ENCODE measurements around the gene REST.
"Not testable (repeated sequence)": the region's sequence is repeated elsewhere in the genome, so short reads cannot be mapped to it uniquely, and the experiment has no call there.

REST gene

GRCh38 chr4:56909086-56909894 lies 1.6 kb downstream of the REST start:
- DNase-seq = peak; percentile 60

DNA sequence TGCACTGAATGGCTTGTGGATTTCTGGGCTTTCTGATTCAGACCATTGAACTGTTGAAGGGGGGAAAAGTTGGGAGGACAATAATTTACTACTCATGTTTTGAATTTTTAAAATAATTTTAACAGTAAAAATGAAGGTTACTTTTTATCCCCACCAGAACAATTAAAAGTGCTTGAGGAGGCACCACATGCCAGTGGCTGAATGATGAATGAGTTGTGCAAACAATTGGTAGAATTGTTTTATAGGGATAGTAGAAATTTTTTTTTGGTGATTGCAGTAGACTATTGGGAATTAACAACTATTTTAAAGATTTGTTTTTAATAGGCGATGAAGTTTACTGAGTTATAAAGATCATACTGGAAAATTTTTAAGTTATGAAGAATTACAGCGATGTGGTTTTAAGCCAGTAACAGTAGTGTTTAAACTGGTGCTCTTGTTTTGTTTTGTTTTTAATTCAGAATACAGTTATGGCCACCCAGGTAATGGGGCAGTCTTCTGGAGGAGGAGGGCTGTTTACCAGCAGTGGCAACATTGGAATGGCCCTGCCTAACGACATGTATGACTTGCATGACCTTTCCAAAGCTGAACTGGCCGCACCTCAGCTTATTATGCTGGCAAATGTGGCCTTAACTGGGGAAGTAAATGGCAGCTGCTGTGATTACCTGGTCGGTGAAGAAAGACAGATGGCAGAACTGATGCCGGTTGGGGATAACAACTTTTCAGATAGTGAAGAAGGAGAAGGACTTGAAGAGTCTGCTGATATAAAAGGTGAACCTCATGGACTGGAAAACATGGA lies 2.7 kb downstream of the REST start:
- no peak for DNase-seq

DNA sequence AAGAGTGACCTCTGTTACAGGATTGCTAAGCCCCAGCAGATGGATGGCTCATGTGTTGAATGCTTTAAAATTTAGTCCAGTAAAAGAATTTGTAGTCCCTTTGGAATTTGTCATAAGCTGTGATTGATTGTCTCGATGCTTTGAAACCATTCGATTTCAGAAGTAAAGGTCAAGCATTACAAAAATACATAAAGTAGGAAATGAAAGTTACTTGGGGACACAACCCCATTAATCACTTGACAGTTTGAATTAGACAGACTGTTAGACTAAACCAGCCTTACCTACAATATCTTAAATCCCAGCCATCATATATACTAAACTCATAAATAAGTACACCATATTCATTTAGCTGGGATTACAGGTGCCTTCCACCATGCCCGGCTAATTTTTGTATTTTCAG lies 6.6 kb downstream of the REST start:
- DNase-seq = no peak

GRCh38 chr4:56914977-56915376 lies 7.3 kb downstream of the REST start:
- not testable (repeated sequence) for DNase-seq

- DNase-seq = no peak
Observed at GRCh38 chr4:56927196-56927595, 19.5 kb downstream of the REST start.

GRCh38 chr4:56930638-56931037 lies 22.9 kb downstream of the REST start:
- no peak for DNase-seq

GRCh38 chr4:56931924-56932323 lies 24.2 kb downstream of the REST start:
- no peak for DNase-seq

- DNase-seq = peak; percentile 94
Observed at GRCh38 chr4:56937262-56937661, 29.6 kb downstream of the REST start.

DNA sequence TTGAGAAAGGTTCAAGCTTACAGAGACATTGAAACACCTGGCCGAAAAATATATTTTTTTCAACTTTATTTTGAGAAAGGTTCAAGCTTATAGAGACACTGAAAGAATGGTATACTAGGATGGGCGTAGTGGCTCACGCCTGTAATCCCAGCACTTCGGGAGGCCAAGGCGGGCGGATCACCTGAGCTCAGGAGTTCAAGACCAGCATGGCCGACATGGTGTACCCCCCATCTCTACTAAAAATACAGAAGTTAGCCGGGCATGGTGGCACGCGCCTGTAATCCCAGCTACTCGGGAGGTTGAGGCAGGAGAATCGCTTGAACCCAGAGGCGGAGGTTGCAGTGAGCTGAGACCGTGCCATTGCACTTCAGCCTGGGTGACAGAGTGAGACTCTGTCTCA lies 32.1 kb downstream of the REST start:
- not testable (repeated sequence) for DNase-seq

- DNase-seq = no peak
Observed at GRCh38 chr4:56940403-56940802, 32.7 kb downstream of the REST start.

DNA sequence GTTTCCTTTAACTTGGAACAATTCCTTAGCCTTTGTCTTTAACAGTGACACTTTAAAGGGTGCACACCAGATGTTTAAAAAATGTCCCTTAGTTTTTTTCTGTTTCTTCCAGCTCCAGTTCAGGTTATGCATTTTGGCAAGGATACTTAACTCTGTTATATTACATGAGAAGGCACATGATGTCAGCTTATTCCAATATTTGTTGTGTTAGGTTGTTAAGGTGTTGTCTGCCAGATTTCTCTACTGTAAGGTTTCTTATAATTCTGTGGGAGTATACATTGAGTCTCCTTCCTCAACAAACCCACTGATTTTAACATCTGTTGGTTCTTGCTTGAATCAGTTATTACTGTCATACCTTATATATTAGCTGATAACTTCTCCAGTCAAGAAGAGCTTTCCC lies 33.3 kb downstream of the REST start:
- no peak for DNase-seq

DNA sequence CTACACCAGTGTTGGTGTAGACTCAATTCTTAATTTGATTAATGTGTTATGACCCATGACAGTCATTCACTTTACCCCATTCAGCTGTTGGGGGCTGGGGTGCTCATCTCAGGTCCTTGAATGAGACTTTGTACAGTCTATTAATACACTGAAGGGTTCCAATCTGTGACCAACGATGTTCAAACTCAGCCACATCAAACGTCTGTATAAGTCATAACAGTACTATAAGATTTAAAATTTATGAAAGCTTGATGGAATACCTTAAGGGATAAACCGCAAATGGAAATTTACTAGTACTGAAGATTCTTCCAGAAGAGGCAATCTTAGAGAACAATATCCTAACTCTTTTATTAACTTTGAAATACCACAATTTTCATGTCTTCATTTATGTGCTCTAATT lies 33.7 kb downstream of the REST start:
- no peak for DNase-seq

- no peak for DNase-seq
Observed at GRCh38 chr4:56953680-56954520, 46.2 kb downstream of the REST start.

DNA sequence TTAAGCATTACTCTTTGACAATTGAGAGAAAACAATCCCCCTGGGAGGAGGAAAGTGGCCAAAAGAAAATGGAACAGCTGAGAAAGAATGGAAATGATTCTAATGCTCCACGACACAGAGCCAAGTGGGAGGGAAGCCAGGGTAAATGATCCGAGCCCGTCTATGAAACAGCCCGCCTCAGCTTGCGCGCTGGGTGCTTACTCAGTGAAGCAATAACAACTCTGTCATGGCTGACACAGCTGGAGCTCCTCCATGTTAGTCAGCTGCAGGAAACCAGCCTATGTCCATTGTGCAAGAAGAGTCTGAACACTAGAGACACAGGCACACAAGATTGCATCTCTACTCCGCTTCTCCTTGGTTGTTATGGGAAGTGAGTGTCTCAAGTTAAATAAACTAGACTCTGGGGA lies 50.4 kb downstream of the REST start:
- peak; percentile 95 for DNase-seq

DNA sequence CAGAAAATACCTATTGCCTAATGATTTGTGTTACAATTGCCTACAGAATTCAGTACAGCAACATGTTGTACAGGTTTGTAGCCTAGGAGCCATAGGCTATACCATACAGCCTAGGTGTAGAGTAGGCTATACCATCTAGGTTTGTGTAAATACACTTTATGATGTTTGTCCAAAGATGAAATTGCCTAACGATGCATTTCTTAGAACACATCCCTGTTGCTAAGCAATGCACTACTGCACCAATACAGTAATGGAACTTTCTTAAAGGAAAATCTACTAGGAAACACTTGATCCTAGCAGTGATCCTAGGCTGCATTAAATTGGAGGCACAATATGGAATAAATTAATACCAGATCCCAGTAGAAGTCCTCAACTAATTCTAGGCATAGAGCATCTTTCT lies 51.4 kb downstream of the REST start:
- no peak for DNase-seq

DNA sequence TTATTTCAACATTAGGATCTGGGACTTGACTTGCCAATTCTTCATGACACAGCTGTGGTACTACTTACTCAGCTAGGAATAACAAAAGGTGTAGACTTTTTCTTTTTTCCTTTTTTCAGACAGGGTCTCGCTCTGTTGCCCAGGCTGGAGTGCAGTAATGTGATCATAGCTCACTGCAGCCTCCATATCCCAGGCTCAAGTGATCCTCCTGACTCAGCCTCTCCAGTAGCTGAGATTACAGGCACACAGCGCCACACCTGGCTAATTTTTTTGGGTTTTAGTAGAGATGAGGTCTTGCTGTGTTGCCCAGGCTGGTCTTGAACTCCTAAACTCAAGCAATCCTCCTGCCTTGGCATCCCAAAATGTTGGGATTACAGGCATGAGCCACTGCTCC lies 53.4 kb downstream of the REST start:
- no peak for DNase-seq

GRCh38 chr4:56971383-56971782 lies 63.7 kb downstream of the REST start:
- no peak for DNase-seq

- DNase-seq = no peak
Observed at GRCh38 chr4:56972389-56972788, 64.7 kb downstream of the REST start.

GRCh38 chr4:56972809-56973208 lies 65.1 kb downstream of the REST start:
- DNase-seq = no peak

GRCh38 chr4:56973336-56973735 lies 65.6 kb downstream of the REST start:
- DNase-seq = no peak

DNA sequence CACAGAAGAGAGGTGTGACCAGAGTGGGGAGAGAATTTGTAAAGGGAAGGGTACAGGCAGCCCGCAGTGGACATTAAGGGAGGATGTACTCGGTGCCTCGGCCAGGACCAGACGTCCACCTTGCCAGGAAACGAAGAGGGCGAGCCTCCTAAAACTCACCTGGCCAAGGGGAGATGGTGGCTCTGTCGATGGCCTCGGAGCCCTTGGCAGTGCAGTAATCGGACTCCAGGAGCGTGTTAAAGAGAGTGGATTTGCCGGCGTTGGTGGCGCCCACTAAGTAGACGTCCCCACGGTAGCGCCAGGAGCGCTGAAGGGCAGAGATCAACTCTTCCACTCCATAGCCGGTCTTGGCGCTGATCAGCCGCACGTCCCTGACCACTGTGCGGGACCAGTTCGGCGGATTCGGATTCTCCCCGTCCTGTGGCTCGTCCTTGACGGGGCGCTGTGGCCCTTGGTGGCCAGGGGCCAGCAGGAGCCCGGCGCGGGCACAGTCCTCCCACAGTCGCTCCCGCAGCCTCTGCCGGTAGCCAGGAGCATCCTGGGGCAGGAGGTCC lies 68.7 kb downstream of the REST start:
- DNase-seq = no peak

DNA sequence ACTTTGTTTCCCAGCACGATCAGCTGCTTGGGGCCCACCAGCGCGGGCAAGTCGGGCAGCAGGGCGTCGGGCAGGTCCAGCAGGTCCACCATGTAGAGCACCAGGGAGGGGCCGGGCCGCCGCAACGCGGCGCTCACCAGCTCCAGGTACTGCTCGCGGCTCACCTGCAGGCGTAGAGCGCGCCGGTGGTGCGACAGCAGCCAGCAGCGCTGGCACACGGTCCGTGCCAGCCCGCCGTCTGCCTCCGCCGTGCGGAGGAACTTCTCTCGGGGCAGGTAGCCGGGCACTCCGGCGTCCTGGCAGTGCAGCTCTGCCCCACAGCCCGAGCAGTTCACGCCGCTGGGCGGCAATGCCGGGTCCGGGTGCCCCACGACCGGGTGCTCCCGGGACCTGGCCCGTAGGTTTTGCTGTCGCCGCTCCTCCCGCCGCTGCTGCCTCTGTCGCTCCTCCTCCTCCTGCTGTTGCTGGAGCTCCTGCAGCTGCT lies 69.2 kb downstream of the REST start:
- no peak for DNase-seq
